Body of pancreas (tissue), 4 donors: ENCODE data around the gene SNX11. TPM values are rescaled to one million over a fixed set of nuclear protein-coding genes. Genes with fewer than 3 reads are reported as not detected.
A peak's percentile ranks its signal among the peaks of the same experiment; 100 is the strongest.

Experiments used
- ATAC-seq: fragments of 150-250 bp; one replicate; pipeline ENCODE4 v1.9.1; 2016
- DNase-seq, 4 donors: peaks; one replicate each; pipeline ENCODE4 v3.0.0-alpha.2; 2019
- H3K27ac ChIP-seq, 4 donors: fragments of 200-600 bp; sonication (generic); 1 replicate in 3 of 4; 2 replicates in 1 of 4; pipeline versions ENCODE4 v1.5.1 to v1.6.1; 2016 to 2019; ENCODE audit warnings: mild to moderate bottlenecking in 1 of 4, mixed read lengths in 1 of 4, moderate library complexity in 1 of 4
- H3K27me3 ChIP-seq, 2 donors: fragments of 200-600 bp; sonication (generic); one replicate each; pipeline ENCODE4 v1.6.0; 2016; ENCODE audit warnings: mild to moderate bottlenecking in 1 of 2
- H3K36me3 ChIP-seq, 2 donors: fragments of 200-600 bp; sonication (generic); replicated peaks in 1 of 2; 2 replicates each; pipeline ENCODE4 v1.5.1; 2016; ENCODE audit warnings: low read depth in 2 of 2; ENCODE audit not compliant: insufficient read depth in 1 of 2
- H3K4me1 ChIP-seq: fragments of 200-600 bp; sonication (generic); one replicate; pipeline ENCODE4 v1.6.0; 2016
- H3K4me3 ChIP-seq, 2 donors: fragments of 200-600 bp; sonication (generic); 1 replicate in 1 of 2; 2 replicates in 1 of 2; pipeline ENCODE4 v1.5.1; 2016 to 2019
- H3K9me3 ChIP-seq, 3 donors: fragments of 200-600 bp; sonication (generic); 1 replicate in 2 of 3; 2 replicates in 1 of 3; pipeline ENCODE4 v1.5.1; 2016
- POLR2A ChIP-seq, 3 donors: fragments of 450-650 bp; IDR thresholded peaks; one replicate each; pipeline ENCODE4 v1.6.1; 2016; ENCODE audit warnings: antibody characterized with exemption in 3 of 3, mild to moderate bottlenecking in 2 of 3
- WGBS, 2 donors: methylation state at CpG; one replicate each; pipeline ENCODE4 v1.1.5; 2017; 5-methylcytosine and 5-hydroxymethylcytosine counted together
- intact Hi-C: fragments of 100-400 bp; cut with DNase I; formaldehyde crosslinking; loops from one replicate; pipeline ENCODE4 v1.15.1; 2023
- total RNA-seq, 2 donors: library from RNA; depleted of rRNA; stranded (reverse); fragments of >200 nt; gene quantifications; one replicate each; pipeline ENCODE4 v1.1.0, GENCODE V29; 2016
- TF ChIP-seq, protein P1 (sequence below), 7 experiments: fragments of 450-650 bp in 4 of 7; fragments of 200-600 bp in 3 of 7; sonication (generic) in 3 of 7; IDR thresholded peaks; one replicate each; pipeline ENCODE4 v1.5.1; 2016 to 2019; ENCODE audit warnings: antibody characterized with exemption in 7 of 7

Gene SNX11
- total RNA-seq, 2 donors from 2014 or later, result 5.4 to 10.9 TPM

DNA sequence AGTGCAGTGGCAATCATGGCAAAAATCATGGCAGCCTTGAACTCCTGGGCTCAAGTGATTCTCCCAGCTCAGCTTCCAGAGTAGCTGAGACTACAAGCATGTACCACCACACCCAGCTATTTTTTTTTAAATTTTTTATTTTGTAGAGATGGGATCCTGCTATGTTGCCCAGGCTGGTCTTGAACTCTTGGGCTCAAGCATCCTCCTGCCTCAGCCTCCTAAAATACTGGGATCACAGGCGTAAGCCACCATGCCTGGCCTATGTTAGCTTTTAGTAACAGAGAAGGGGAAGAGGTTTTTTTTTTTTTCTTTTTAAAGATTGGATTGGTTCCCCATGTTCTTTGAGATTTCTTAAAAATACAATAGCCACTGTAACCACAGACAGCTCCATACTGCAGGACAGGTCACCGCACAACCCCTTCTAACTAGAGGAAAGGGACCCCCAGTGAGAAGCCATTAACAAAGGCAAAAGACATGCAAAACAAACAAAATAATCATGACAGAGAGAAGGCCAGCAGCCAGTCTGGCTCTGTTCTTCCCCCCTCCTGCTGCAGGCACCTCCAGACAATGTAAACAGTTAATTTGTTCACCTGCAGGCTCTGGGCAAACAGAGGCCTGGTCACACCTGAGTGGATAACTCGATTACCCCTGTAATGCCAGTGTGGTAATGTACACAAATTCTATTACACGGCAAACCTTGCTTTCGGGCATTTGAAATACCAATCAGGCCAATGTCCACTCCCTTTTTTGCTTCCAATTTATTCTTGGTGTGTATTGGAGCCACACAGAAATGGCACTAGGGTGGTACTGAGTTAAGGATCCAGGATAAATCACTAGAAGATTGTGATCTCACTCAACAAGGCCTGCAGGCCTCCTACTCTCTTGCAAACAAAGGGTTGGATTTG, 52.9 kb downstream of the SNX11 start:
- no peaks in the 10 kb centered on the region for H3K9me3 ChIP-seq
- WGBS, 2 donors, result 14 to 24% methylated on average over 5 of the region's 5 CpGs
- no peak overlapping the region for H3K4me3 ChIP-seq
- no peaks in the 10 kb centered on the region for H3K36me3 ChIP-seq
- peak in 1 of 3 donors; percentile 5 for TF ChIP-seq POLR2A (IDR thresholded peaks at IDR 0.05)
- TF ChIP-seq, protein P1, sequence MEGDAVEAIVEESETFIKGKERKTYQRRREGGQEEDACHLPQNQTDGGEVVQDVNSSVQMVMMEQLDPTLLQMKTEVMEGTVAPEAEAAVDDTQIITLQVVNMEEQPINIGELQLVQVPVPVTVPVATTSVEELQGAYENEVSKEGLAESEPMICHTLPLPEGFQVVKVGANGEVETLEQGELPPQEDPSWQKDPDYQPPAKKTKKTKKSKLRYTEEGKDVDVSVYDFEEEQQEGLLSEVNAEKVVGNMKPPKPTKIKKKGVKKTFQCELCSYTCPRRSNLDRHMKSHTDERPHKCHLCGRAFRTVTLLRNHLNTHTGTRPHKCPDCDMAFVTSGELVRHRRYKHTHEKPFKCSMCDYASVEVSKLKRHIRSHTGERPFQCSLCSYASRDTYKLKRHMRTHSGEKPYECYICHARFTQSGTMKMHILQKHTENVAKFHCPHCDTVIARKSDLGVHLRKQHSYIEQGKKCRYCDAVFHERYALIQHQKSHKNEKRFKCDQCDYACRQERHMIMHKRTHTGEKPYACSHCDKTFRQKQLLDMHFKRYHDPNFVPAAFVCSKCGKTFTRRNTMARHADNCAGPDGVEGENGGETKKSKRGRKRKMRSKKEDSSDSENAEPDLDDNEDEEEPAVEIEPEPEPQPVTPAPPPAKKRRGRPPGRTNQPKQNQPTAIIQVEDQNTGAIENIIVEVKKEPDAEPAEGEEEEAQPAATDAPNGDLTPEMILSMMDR (IDR thresholded peaks at IDR 0.05), result no peak
- no peaks in the 10 kb centered on the region for H3K27me3 ChIP-seq
- intact Hi-C loops, result no loop called here
- peak; percentile 73 for ATAC-seq
- peaks cover 60% of the 10 kb centered on the region for H3K4me1 ChIP-seq
- peak overlapping the region; percentile 69 to 92 (median 81) for H3K27ac ChIP-seq
- DNase-seq, result peak; percentile 48 to 76 (median 74)

DNA sequence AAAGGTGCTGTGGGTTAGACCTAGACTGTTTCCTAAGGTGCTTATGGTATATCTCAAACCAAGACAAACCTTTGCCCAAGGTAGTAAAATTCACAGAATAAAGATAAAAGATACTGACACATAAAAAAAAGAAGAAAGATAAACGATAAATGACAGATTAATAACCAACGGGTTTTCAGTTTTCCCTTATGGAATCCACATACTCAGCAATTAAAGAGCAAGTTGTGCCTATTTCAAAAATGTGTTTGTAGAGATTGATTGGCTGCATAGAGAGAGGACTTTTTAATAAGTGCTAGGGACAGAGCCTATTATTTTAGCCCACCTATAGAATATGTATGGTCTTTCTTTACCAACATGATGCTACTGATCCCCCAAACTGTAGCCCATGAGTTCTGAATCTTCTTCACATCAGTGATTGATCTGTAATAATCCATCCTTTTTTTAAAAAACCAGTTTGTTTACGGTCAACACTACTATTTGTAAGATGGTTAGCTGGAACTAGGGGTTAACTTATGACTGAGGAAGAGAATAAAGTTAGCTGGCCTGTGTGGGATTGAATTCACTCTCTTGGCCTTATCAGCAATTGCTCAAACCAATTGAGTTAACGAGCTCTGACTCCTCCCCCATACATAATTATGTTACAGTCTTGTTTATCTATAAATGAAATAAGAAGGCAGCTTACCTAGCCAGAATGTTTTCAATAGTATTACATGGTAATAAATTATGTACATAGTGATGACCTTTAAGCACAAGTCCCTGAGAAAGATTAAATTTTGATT, 53.8 kb downstream of the SNX11 start:
- intact Hi-C loops, result no loop called here
- 43 to 46% methylated on average over 4 of the region's 4 CpGs for WGBS, 2 donors
- peak overlapping the region; percentile 69 to 92 (median 81) for H3K27ac ChIP-seq
- no peak for DNase-seq
- no peak for TF ChIP-seq POLR2A (IDR thresholded peaks at IDR 0.05)
- TF ChIP-seq, protein P1 (IDR thresholded peaks at IDR 0.05), result no peak
- peaks cover 61% of the 10 kb centered on the region for H3K4me1 ChIP-seq
- H3K4me3 ChIP-seq, result no peak overlapping the region
- H3K27me3 ChIP-seq, result no peaks in the 10 kb centered on the region
- no peaks in the 10 kb centered on the region for H3K36me3 ChIP-seq
- no peaks in the 10 kb centered on the region for H3K9me3 ChIP-seq
- ATAC-seq, result no peak

DNA sequence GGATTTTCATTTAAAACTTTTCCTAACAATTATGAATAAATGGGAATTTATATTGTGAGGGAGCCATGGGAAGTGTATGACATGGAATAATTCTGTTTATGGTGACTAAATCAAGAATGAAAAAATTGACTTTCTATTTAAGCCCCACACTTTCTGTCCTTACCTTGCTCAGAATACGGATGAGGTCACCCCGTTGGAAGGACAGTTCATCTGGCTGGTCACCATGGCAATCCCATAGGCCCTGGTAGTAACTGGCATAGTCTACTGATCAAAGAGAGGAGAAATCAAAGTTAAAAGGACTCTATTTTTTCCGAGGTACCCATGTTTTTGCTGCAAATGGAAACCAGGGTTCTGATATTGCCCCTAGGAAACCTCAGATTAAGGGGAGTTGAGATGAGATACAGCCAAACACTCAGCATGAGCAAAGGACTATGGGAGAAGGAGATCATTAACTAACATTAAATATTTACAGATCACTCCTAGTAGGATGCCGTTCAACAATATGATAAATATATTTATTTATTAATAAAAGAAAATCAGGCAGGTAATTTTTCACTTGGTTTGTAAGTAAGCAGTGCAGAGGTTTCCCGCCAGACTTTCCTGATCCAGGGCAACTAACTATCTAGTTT, 54.9 kb downstream of the SNX11 start:
- no peak overlapping the region for H3K4me3 ChIP-seq
- H3K36me3 ChIP-seq, result no peaks in the 10 kb centered on the region
- peak; percentile 61 for ATAC-seq
- no peaks in the 10 kb centered on the region for H3K27me3 ChIP-seq
- peaks cover 61% of the 10 kb centered on the region for H3K4me1 ChIP-seq
- no peaks in the 10 kb centered on the region for H3K9me3 ChIP-seq
- peak; percentile 32 to 56 (median 47) for DNase-seq
- 19 to 24% methylated on average over 5 of the region's 5 CpGs for WGBS, 2 donors
- TF ChIP-seq, protein P1 (IDR thresholded peaks at IDR 0.05), result no peak
- TF ChIP-seq POLR2A (IDR thresholded peaks at IDR 0.05), result no peak
- intact Hi-C loops, result no loop called here
- H3K27ac ChIP-seq, result peak overlapping the region; percentile 64 to 92 (median 88)

DNA sequence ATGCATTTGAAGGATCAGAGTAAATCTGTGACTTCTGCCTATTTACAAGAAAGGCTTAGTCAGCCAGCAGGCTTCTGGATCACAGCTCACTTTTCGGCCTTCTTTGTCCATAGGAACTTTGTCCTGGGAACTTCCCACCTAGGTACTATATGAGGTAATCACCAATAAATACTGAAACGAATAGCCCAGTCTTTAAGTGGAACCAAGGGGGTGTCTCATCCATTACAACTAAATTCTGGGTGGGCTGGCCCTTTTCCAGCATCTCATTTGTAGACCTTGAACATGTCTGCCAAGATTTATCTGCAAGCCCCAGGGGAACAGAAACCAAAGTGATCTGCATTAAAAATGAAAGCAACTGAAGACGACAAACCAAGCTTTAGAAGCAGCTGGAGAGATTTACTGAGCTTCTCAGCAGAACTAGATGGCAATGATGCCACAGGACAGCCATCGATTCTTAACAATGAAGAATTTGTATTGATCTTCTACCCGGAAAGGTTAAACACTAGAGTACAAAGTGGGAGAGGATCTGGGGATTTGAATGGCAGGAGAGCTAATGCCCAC, 55.5 kb downstream of the SNX11 start:
- peak overlapping the region; percentile 64 to 92 (median 88) for H3K27ac ChIP-seq
- no peaks in the 10 kb centered on the region for H3K36me3 ChIP-seq
- H3K27me3 ChIP-seq, result no peaks in the 10 kb centered on the region
- H3K4me3 ChIP-seq, result no peak overlapping the region
- 10 to 11% methylated on average over 5 of the region's 5 CpGs for WGBS, 2 donors
- ATAC-seq, result peak; percentile 78
- peak; percentile 52 to 66 (median 57) for DNase-seq
- H3K9me3 ChIP-seq, result no peaks in the 10 kb centered on the region
- H3K4me1 ChIP-seq, result peaks cover 61% of the 10 kb centered on the region
- TF ChIP-seq, protein P1 (IDR thresholded peaks at IDR 0.05), result no peak
- no peak for TF ChIP-seq POLR2A (IDR thresholded peaks at IDR 0.05)
- intact Hi-C loops, result no loop called here
